Nephron (organoid): ENCODE data around the gene FAM161A.

Source experiments
- H3K27ac Mint-ChIP-seq, 3 experiments: 2 replicates each; pipeline ENCODE4 v1.8.0; 2020; ENCODE audit warnings: mixed read lengths in 3 of 3, mild to moderate bottlenecking in 2 of 3, moderate library complexity in 1 of 3
- H3K27me3 Mint-ChIP-seq: 2 replicates; pipeline ENCODE4 v1.8.0; 2021; ENCODE audit warnings: low read depth, mild to moderate bottlenecking, moderate library complexity, mixed read lengths
- H3K36me3 Mint-ChIP-seq: 2 replicates; pipeline ENCODE4 v1.8.0; 2020; ENCODE audit warnings: low read depth, mixed read lengths
- H3K4me1 Mint-ChIP-seq: 2 replicates; pipeline ENCODE4 v1.8.0; 2020; ENCODE audit warnings: mixed read lengths
- H3K4me3 Mint-ChIP-seq, 3 experiments: 2 replicates each; pipeline ENCODE4 v1.8.0; 2020; ENCODE audit warnings: mild to moderate bottlenecking in 3 of 3, mixed read lengths in 3 of 3, moderate library complexity in 2 of 3
- H3K9me3 Mint-ChIP-seq: 2 replicates; pipeline ENCODE4 v1.8.0; 2020; ENCODE audit warnings: mixed read lengths
- TF ChIP-seq, protein P1 (sequence below), 3 experiments: fragments of 200-600 bp; sonication (generic); IDR thresholded peaks; one replicate each; pipeline ENCODE4 v1.5.0; 2021; ENCODE audit warnings: antibody characterized with exemption in 3 of 3; ENCODE audit not compliant: unreplicated experiment in 3 of 3

Gene FAM161A

DNA sequence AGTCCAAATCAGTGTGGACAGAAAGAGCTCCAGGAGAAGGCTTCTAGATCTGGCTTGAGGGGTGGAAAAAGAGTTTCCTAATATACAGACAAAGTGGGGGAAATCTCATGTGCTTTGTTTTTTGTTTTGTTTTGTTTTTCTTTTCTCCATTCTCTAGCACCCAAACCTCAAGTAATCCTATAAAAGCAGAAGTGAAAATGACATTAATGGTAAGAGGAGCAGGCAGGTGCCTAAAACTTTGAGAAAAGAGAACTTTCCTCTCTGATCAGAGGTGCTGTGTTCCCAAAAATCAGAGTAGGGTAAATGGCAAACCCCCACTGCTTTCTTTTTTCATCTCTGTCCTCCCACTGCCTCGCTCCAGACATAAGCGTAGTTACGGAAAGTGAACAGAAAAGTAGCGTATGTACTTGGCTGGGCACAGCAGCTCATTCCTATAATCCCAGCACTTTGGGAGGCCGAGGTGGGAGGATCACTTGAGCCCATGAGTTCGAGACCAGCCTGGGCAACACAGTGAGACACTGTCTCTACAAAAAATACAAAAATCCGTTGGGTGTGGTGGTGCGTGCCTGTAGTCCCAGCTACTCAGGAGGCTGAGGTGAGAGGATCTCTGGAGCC lies 77.8 kb downstream of the FAM161A start:
- H3K9me3 Mint-ChIP-seq: peaks cover 8% of the 10 kb centered on the region
- TF ChIP-seq, protein P1, sequence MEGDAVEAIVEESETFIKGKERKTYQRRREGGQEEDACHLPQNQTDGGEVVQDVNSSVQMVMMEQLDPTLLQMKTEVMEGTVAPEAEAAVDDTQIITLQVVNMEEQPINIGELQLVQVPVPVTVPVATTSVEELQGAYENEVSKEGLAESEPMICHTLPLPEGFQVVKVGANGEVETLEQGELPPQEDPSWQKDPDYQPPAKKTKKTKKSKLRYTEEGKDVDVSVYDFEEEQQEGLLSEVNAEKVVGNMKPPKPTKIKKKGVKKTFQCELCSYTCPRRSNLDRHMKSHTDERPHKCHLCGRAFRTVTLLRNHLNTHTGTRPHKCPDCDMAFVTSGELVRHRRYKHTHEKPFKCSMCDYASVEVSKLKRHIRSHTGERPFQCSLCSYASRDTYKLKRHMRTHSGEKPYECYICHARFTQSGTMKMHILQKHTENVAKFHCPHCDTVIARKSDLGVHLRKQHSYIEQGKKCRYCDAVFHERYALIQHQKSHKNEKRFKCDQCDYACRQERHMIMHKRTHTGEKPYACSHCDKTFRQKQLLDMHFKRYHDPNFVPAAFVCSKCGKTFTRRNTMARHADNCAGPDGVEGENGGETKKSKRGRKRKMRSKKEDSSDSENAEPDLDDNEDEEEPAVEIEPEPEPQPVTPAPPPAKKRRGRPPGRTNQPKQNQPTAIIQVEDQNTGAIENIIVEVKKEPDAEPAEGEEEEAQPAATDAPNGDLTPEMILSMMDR (IDR thresholded peaks at IDR 0.05; ENCODE audit: unreplicated experiment in 3 of 3): no peak
- H3K36me3 Mint-ChIP-seq: no peaks in the 10 kb centered on the region
- no peak overlapping the region for H3K4me3 Mint-ChIP-seq
- no peak overlapping the region for H3K27ac Mint-ChIP-seq
- H3K27me3 Mint-ChIP-seq: peaks cover 3% of the 10 kb centered on the region
- H3K4me1 Mint-ChIP-seq: no peaks in the 10 kb centered on the region
